GM21576 (cell line): Measurements from ENCODE around the gene KCND3.

ENCODE experiments used
- ATAC-seq: cut with Tn5 transposase; IDR thresholded peaks from one replicate; pipeline ENCODE4 v1.9.1; 2021; ENCODE audit warnings: mild to moderate bottlenecking, moderate library complexity; ENCODE audit not compliant: unreplicated experiment

Gene KCND3

GRCh38 chr1:111961016-111961415 lies 28.5 kb downstream of the KCND3 start:
- ATAC-seq, result no peak

- ATAC-seq, result no peak
Observed at GRCh38 chr1:111959436-111959835, 30.0 kb downstream of the KCND3 start.

- no peak for ATAC-seq
Observed at GRCh38 chr1:111958851-111959250, 30.6 kb downstream of the KCND3 start.

- no peak for ATAC-seq
Observed at GRCh38 chr1:111958075-111958474, 31.4 kb downstream of the KCND3 start.

- ATAC-seq, result no peak
Observed at GRCh38 chr1:111956155-111956771, 33.2 kb downstream of the KCND3 start.

GRCh38 chr1:111955755-111956154 lies 33.7 kb downstream of the KCND3 start:
- ATAC-seq, result no peak

- no peak for ATAC-seq
Observed at GRCh38 chr1:111953797-111954196, 35.7 kb downstream of the KCND3 start.

GRCh38 chr1:111952125-111952657 lies 37.3 kb downstream of the KCND3 start:
- no peak for ATAC-seq

- no peak for ATAC-seq
Observed at GRCh38 chr1:111948209-111949171, 41.0 kb downstream of the KCND3 start.

- ATAC-seq, result no peak
Observed at GRCh38 chr1:111943846-111944749, 45.4 kb downstream of the KCND3 start.

- ATAC-seq, result no peak
Observed at GRCh38 chr1:111943066-111943465, 46.4 kb downstream of the KCND3 start.

GRCh38 chr1:111938536-111938935 lies 50.9 kb downstream of the KCND3 start:
- no peak for ATAC-seq

- no peak for ATAC-seq
Observed at GRCh38 chr1:111938123-111938522, 51.3 kb downstream of the KCND3 start.

- ATAC-seq, result no peak
Observed at GRCh38 chr1:111937147-111937725, 52.2 kb downstream of the KCND3 start.

GRCh38 chr1:111934106-111934852 lies 55.2 kb downstream of the KCND3 start:
- ATAC-seq, result no peak

- no peak for ATAC-seq
Observed at GRCh38 chr1:111930356-111930755, 59.1 kb downstream of the KCND3 start.

- no peak for ATAC-seq
Observed at GRCh38 chr1:111928531-111928930, 60.9 kb downstream of the KCND3 start.

- ATAC-seq, result no peak
Observed at GRCh38 chr1:111927652-111928051, 61.8 kb downstream of the KCND3 start.

GRCh38 chr1:111924786-111925185 lies 64.7 kb downstream of the KCND3 start:
- ATAC-seq, result no peak

- no peak for ATAC-seq
Observed at GRCh38 chr1:111923766-111924165, 65.7 kb downstream of the KCND3 start.
